HG02759 (cell line): ENCODE results near the gene ICE2.

Experiments
- ATAC-seq: cut with Tn5 transposase; IDR thresholded peaks from one replicate; pipeline ENCODE4 v1.9.1; 2021; ENCODE audit warnings: mild to moderate bottlenecking, moderate library complexity; ENCODE audit not compliant: unreplicated experiment

Gene ICE2

DNA sequence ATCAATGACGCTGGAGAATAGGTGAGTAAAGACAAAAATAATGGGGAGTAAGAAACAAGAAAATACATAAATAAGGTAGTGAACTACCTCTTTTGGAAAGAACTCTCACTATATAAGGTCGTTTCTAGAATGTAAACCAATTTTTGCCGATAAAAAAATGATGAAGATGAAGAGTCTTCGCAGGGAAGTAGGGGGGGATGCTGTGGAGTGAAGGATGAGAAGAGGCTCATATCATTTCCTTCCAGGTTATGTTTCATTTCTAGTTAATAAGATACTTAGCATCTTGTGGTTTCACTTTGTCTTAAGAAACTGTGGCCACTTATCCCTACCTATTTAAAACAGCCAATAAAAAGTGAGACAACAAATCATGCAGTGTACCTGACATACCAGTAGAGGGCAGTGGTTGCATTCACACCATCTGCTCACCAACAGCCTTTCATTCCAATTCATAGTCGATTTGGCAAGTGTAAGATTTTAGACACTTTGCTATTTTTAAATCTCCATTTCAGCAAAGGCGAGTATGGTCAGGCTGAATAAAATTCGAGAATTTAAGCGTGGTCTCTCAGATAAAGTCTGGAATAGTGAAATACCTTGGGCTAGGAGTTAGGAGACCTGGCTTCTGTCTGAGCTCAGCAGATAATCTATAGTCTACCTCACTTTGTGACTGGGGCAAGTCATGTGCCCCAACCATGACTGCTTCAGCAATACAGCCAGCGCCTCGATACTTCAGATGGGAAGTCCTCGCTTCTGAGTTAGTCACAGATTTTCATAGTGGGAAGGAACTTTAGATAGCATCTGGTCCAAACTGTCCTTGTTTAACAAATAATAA is 28.9 kb upstream of the ICE2 start:
- ATAC-seq: peak; percentile 91

- ATAC-seq: no peak
These were observed 17.9 kb upstream of the ICE2 start for GRCh38 chr15:60496853-60497252.

GRCh38 chr15:60494108-60494507 is 15.2 kb upstream of the ICE2 start:
- no peak for ATAC-seq

- ATAC-seq: no peak
These were observed 14.2 kb upstream of the ICE2 start for GRCh38 chr15:60493166-60493565.

DNA sequence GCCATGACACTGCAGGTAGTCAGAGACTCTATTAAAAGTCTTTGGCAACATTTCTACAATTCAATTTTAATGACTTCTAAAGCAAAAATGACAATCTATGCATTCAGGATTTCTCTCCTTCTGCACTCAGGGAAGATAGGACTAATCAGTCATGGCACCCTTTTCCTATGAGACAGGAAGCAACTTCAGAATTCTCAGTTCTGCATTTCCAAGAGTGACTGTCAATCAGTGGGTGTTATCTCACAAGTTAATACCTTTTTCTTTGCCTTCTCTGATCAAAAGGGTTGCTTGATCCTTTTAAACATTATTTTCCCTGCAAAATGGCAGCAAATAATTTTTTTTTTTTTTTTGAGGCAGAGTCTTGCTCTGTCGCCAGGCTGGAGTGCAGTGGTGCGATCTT is 7.8 kb upstream of the ICE2 start:
- ATAC-seq: no peak

DNA sequence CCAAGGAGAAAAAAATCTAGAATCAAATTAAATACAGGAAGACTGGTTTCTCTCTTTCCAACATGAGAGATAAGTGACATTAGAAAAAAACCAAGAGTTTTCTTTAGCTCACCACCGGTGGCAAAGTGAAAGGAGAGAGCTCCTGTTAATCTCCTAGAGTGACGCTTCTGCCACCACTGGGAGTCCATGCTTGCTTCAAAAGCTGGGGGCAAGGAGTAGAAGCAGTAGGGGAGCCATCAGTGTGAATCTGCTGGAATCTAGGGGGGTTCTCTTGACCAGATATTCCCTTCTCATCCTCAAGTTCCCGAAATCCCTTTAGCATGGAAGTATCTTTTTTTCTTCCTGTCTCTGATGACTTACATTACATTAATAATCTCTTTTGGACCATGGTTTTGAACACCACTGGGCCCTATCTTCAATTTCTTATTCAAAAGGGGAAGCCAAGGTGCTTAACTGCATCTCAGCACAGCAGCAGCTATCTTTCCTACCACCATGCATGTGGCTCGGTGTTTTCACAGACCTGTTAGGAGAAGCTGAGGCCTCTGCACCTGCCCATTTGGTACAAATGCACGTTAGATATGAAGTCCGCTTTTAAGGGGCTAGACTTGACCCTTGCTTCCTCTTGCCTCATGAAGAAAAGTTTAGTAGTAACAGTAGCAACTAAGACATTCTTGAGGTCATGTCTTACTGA is 6.6 kb upstream of the ICE2 start:
- ATAC-seq: no peak

- ATAC-seq: no peak
These were observed 4.1 kb upstream of the ICE2 start for GRCh38 chr15:60483042-60483441.

GRCh38 chr15:60480888-60481287 is 1.9 kb upstream of the ICE2 start:
- ATAC-seq: no peak

- ATAC-seq: no peak
These were observed 1.2 kb upstream of the ICE2 start for GRCh38 chr15:60480149-60480548.

DNA sequence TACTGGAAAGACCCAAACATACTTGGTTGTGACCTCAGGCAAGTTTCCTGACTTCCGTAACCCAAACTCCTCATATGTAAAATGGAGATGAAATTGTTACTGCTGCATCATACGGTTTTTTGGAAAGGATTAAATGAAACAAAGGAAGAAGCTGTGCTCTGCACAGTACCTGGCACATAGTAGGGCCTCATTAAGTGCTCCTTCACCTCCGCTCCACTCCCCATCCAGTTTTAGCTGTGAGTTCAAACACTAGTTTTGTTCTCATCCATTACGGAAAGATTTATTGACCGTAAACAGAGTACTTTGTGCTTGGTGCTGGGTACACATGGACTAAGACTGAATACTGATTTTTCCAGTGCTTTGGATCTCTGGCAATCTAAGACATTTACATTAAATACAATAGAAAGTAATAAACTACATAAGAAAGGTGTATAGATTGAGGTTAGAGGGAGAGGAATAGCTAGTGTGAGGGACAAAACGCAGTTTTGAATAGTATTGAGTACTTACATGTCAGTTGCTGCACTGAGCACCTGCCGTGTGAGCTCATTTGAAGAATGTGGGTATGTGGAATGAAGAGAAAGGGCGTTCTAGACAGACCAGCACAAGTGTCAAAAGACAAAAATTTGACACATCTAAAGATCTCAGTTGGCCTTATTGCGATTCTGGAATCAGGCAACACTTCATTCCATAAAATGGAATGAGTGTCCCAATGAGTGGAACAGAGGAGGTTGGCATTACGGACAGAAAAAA is 594 bp upstream of the ICE2 start:
- peak; percentile 6 for ATAC-seq

DNA sequence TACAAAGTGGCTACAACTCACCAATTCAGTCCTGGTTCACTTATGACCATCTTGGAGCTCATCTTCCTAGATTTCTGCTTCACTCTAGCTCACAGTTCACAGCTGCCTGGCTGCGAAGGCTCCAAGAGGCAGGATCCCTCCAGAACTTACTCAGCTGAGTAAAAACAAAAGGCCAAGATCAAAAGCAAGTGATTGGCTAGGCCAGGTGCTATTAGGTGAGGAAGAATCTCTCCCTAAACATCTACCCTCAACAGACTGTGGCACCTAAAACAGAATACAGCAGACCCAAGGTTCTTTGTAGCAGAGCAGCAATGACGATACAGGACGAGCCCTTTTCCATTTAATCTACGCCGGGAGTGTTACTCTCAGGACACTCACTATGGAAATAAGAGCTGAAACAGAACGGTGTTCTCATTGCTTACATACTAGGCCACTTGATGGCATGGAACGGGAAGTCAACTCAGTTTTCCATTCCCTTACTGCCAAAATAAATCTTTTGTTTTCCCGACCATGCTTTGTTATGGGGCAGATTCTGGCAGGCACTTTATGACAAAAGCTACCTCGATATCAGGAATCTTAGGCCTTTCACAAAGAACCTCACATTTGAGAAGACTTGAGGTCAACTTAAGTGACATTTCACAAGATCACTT is 901 bp downstream of the ICE2 start:
- no peak for ATAC-seq

DNA sequence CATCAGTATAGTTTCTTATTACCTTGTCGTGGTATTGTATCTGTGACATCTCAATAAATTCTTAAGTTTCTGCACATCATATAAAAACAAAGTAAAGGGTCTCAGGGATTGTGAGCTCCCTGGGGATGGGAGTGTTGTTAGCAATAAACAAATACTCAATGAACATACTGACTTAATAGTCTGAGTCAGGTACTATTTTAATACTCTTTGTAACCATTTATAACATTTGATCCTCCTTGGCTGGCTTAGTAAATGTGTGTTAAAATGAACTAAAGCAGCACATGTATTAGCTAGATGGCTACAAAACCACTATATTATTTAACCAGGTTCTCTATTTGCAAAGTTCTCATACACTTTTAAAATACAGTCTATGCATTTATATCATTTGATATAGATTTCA is 1.8 kb downstream of the ICE2 start:
- no peak for ATAC-seq

GRCh38 chr15:60476713-60477112 is 2.2 kb downstream of the ICE2 start:
- ATAC-seq: no peak

- no peak for ATAC-seq
These were observed 5.8 kb downstream of the ICE2 start for GRCh38 chr15:60473135-60473534.

GRCh38 chr15:60471314-60471713 is 7.6 kb downstream of the ICE2 start:
- no peak for ATAC-seq

GRCh38 chr15:60469893-60470641 is 8.9 kb downstream of the ICE2 start:
- ATAC-seq: no peak

DNA sequence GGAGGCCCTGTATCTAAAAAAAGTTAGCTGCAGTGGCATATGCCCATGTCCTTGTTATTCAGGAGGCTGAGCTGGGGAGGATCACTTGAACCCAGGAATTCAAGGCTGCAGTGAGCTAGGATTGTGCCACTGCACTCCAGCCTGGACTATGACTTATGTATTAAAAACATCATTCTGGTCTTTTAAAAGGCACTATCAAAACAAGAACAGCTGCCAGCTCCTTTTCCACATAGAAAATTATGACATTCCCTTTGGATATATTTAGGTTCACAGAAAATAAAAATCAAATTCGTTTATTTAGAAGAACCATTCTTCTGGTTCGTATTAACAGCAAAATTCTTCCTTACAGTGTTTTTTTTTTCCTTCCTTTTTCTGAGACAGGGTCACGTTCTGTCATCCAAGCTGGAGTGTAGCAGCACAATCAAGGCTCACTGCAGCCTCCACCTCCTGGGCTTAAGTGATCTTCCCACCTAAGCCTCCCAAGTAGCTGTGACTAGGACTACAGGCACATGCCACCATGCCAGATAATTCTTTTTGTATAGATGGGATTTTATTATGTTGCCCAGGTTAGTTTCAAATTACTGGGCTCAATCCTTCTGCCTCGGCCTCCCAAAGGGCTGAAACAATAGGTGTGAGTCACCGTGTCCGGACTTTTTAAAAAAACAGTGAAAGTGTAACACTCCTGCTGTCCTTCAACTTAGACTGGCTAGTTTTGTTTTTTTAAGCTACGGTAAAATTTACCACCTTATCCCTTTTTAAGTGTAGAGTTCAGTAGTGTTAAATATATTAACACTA is 13.9 kb downstream of the ICE2 start:
- no peak for ATAC-seq

DNA sequence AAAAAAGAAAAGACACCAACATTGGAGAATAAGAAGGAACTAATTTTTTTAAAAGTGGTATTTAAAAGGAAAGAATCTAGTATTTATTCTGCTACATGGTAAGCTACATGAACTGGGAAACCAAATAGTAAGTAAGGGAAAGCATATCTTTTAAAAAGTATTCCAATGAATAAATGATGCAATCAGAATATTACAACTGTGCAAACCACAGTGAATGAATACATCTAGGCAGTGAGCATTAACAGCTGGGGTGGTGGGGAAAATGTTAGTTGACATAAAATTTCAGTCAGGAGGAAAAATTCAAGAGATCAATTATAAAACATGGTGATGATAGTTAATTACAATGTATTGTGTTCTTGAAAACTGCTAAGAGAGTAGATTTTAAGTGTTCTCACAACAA is 16.9 kb downstream of the ICE2 start:
- no peak for ATAC-seq

- no peak for ATAC-seq
These were observed 18.0 kb downstream of the ICE2 start for GRCh38 chr15:60460931-60461330.

GRCh38 chr15:60458721-60459120 is 20.2 kb downstream of the ICE2 start:
- no peak for ATAC-seq
